ENCODE data around the gene NPDC1.

Gene NPDC1

GRCh38 chr9:137046088-137046787 is at the start of gene NPDC1:
Gene NPDC1 (minus strand): TSS chr9:137046177. CDS start chr9:137045989, 188 bp downstream.
- peak; percentile 71 to 79 for DNase-seq (ENCODE audit: low read depth in 2 of 2)

GRCh38 chr9:137089232-137089947 is 43.4 kb upstream of the NPDC1 start:
- DNase-seq (ENCODE audit: low read depth in 2 of 2) = no peak

GRCh38 chr9:137088121-137088520 is 42.1 kb upstream of the NPDC1 start:
- DNase-seq (ENCODE audit: low read depth in 2 of 2) = no peak

- no peak for DNase-seq (ENCODE audit: low read depth in 2 of 2)
Observed at GRCh38 chr9:137087409-137087925, 41.5 kb upstream of the NPDC1 start.

- DNase-seq (ENCODE audit: low read depth in 2 of 2) = peak; percentile 99
Observed at GRCh38 chr9:137086531-137087408, 40.8 kb upstream of the NPDC1 start, which contains the start of gene MAN1B1. Gene MAN1B1 (plus strand): TSS chr9:137086985. CDS start chr9:137087000, 15 bp downstream.

- DNase-seq (ENCODE audit: low read depth in 2 of 2) = peak in 1 of 2 donors; percentile 11
Observed at GRCh38 chr9:137085920-137086530, 40.0 kb upstream of the NPDC1 start.

- no peak for DNase-seq (ENCODE audit: low read depth in 2 of 2)
Observed at GRCh38 chr9:137084526-137084925, 38.5 kb upstream of the NPDC1 start.

GRCh38 chr9:137083394-137084004 is 37.5 kb upstream of the NPDC1 start:
- DNase-seq (ENCODE audit: low read depth in 2 of 2) = no peak

- DNase-seq (ENCODE audit: low read depth in 2 of 2) = no peak
Observed at GRCh38 chr9:137082925-137083290, 36.9 kb upstream of the NPDC1 start.

GRCh38 chr9:137082222-137082924 is 36.4 kb upstream of the NPDC1 start:
- DNase-seq (ENCODE audit: low read depth in 2 of 2) = no peak

GRCh38 chr9:137080260-137081122 is 34.5 kb upstream of the NPDC1 start:
- no peak for DNase-seq (ENCODE audit: low read depth in 2 of 2)

- DNase-seq (ENCODE audit: low read depth in 2 of 2) = no peak
Observed at GRCh38 chr9:137079401-137079787, 33.4 kb upstream of the NPDC1 start.

GRCh38 chr9:137078701-137079400 is 32.9 kb upstream of the NPDC1 start:
- no peak for DNase-seq (ENCODE audit: low read depth in 2 of 2)

GRCh38 chr9:137077758-137078693 is 32.0 kb upstream of the NPDC1 start:
- peak in 1 of 2 donors; percentile 31 for DNase-seq (ENCODE audit: low read depth in 2 of 2)

GRCh38 chr9:137077010-137077747 is 31.2 kb upstream of the NPDC1 start, which contains the start of gene UAP1L1:
Gene UAP1L1 (plus strand): TSS chr9:137077517. CDS start chr9:137077533, 16 bp downstream.
- peak in 1 of 2 donors; percentile 37 for DNase-seq (ENCODE audit: low read depth in 2 of 2)

- no peak for DNase-seq (ENCODE audit: low read depth in 2 of 2)
Observed at GRCh38 chr9:137076636-137077009, 30.6 kb upstream of the NPDC1 start.

GRCh38 chr9:137075275-137075775 is 29.3 kb upstream of the NPDC1 start:
- no peak for DNase-seq (ENCODE audit: low read depth in 2 of 2)
